Measurements from ENCODE around the gene C3orf52. TPM values are rescaled to one million over a fixed set of nuclear protein-coding genes. Genes with fewer than 3 reads are reported as not detected.

Gene C3orf52
- total and polyA plus RNA-seq, 10 of the 15 experiments (the other 5 are each of a cell fraction or from before 2014, with no cell fraction given): 0.15 to 1.9 (median 0.73) TPM

- no peaks in the 10 kb centered on the region for H3K79me2 ChIP-seq (ENCODE audit: control insufficient read depth, insufficient read depth, low read length)
- POLR2A ChIA-PET: interaction anchor here (0.6 kb wide), 1 partner anchor 198 kb away, joined by 3 read pairs; no protein-coding TSS in a partner anchor
- H3K4me1 ChIP-seq (ENCODE audit: control insufficient read depth, insufficient read depth, low read length): no peaks in the 10 kb centered on the region; the same call in 1 of the 2 replicates
- H4K20me1 ChIP-seq (ENCODE audit: control insufficient read depth, insufficient read depth): no peaks in the 10 kb centered on the region
- no peaks in the 10 kb centered on the region for H3K36me3 ChIP-seq (ENCODE audit: control insufficient read depth in 2 of 2, insufficient read depth in 2 of 2, low read length in 1 of 2)
- no peak overlapping the region for H3K9ac ChIP-seq (ENCODE audit: control insufficient read depth, insufficient read depth, low read length)
- DNase-seq (ENCODE audit: low read depth, low spot score) (no peak), FAIRE-seq (no peak), ATAC-seq (no peak)
- CTCF ChIA-PET: interaction anchor here (0.9 kb wide), 1 partner anchor 42 kb away, joined by 3 read pairs; no protein-coding TSS in a partner anchor
- no TSS peak for BruUV-seq (replicated peaks)
- RAD21 ChIA-PET (ENCODE audit: unreplicated experiment): no interaction called here
- intact Hi-C loops (cut with micrococcal nuclease; ENCODE audit: unreplicated experiment): no loop called here
- H3K27ac ChIP-seq (ENCODE audit: control insufficient read depth, insufficient read depth): no peak overlapping the region
- no peaks in the 10 kb centered on the region for H3K9me3 ChIP-seq (replicated peaks; ENCODE audit: control insufficient read depth, insufficient read depth, low read length)
- SMC1A ChIA-PET (ENCODE audit: uncharacterized antibody, unreplicated experiment): no interaction called here
- H3K4me3 ChIP-seq: no peak overlapping the region
- H2AFZ ChIP-seq (ENCODE audit: control insufficient read depth, low read depth, low read length): no peak overlapping the region
- peaks cover 7 to 13% of the 10 kb centered on the region in 2 experiments for H3K27me3 ChIP-seq (replicated peaks in 1 of 2; ENCODE audit: control insufficient read depth in 2 of 2, insufficient read depth in 2 of 2, low read length in 1 of 2)
- in situ Hi-C loops (cut with MboI): no loop called here
- H3K4me2 ChIP-seq (ENCODE audit: control insufficient read depth, insufficient read depth): no peak overlapping the region
- TF ChIP-seq FOXM1 (IDR thresholded peaks at IDR 0.05; ENCODE audit: low read depth, low read length): no peak
- TF ChIP-seq FOS (IDR thresholded peaks at IDR 0.05; ENCODE audit: borderline replicate concordance, extremely low read depth, insufficient read length): no peak
- TF ChIP-seq CTCF (IDR thresholded peaks at IDR 0.05 in 2 of 3, conservative IDR thresholded peaks at IDR 0.05 in 1 of 3; ENCODE audit: control insufficient read depth in 2 of 3, extremely low read depth in 1 of 3, insufficient read depth in 1 of 3, low read depth in 3 of 3, low read length in 3 of 3): no peak
- TF ChIP-seq BCLAF1 (IDR thresholded peaks at IDR 0.05): no peak
- no peak for TF ChIP-seq POLR2AphosphoS2 (IDR thresholded peaks at IDR 0.05; ENCODE audit: low read depth, low read length)
- no peak for TF ChIP-seq BCL11A (IDR thresholded peaks at IDR 0.05; ENCODE audit: low read depth, low read length)
- TF ChIP-seq SP1 (IDR thresholded peaks at IDR 0.05; ENCODE audit: low read depth, low read length): no peak
- no peak for TF ChIP-seq BCL3 (IDR thresholded peaks at IDR 0.05; ENCODE audit: borderline replicate concordance, insufficient read depth, low read depth, low read length, poor library complexity, severe bottlenecking)
- no peak for TF ChIP-seq POLR2AphosphoS5 (IDR thresholded peaks at IDR 0.05; ENCODE audit: low read length)
- TF ChIP-seq CREB1 (IDR thresholded peaks at IDR 0.05; ENCODE audit: low read depth): no peak
- no peak for TF ChIP-seq ZBTB11 (CRISPR knock-in tag; IDR thresholded peaks at IDR 0.05)
- no peak for TF ChIP-seq CBX5 (IDR thresholded peaks at IDR 0.05; ENCODE audit: low read depth)
- 96% methylated on average over 7 of the region's 7 CpGs for WGBS (ENCODE audit: insufficient coverage, insufficient replicate concordance, low lambda C conversion rate, missing lambda C conversion rate)
Observed at GRCh38 chr3:112084980-112085705, 1.0 kb upstream of the C3orf52 start.
